DND-41 (cell line): ENCODE measurements around the gene ARRDC2.

ENCODE experiments used
- ATAC-seq: fragments of 200-7000 bp; cut with Tn5 transposase; 3 replicates; pipeline ENCODE4 v1.9.1; 2021; ENCODE audit warnings: low read depth; ENCODE audit not compliant: insufficient read depth
- DNase-seq: peaks from one replicate; pipeline ENCODE4 v3.0.0-alpha.2; 2020
- H2AFZ ChIP-seq: 2 replicates; pipeline ENCODE4 v1.6.0; 2012; ENCODE audit warnings: low read depth, low read length
- H3K27ac ChIP-seq: 2 replicates; pipeline ENCODE4 v1.5.1; 2012; ENCODE audit warnings: low read length, inconsistent platforms
- H3K27me3 ChIP-seq: fragments of 200-600 bp; sonication (generic); 2 replicates; pipeline ENCODE4 v1.6.0; 2012; ENCODE audit warnings: low read length, mild to moderate bottlenecking, inconsistent platforms; ENCODE audit not compliant: insufficient read depth, poor library complexity
- H3K36me3 ChIP-seq: 2 replicates; pipeline ENCODE4 v1.5.1; 2012; ENCODE audit warnings: low read length, inconsistent platforms; ENCODE audit not compliant: insufficient read depth
- H3K4me1 ChIP-seq: 2 replicates; pipeline ENCODE4 v1.5.1; 2012; ENCODE audit warnings: mild to moderate bottlenecking, low read length; ENCODE audit not compliant: insufficient read depth
- H3K4me2 ChIP-seq: 2 replicates; pipeline ENCODE4 v1.6.0; 2012; ENCODE audit warnings: mild to moderate bottlenecking, moderate library complexity, low read length, inconsistent platforms; ENCODE audit not compliant: insufficient read depth
- H3K4me3 ChIP-seq, 2 experiments: fragments of 200-600 bp in 1 of 2; shearing (Covaris generic) in 1 of 2; 2 replicates each; pipeline ENCODE4 v1.5.1; 2012 to 2016; ENCODE audit warnings: inconsistent platforms in 2 of 2, low read length in 2 of 2, mild to moderate bottlenecking in 2 of 2, low read depth in 1 of 2, moderate library complexity in 1 of 2
- H3K79me2 ChIP-seq: 2 replicates; pipeline ENCODE4 v1.6.0; 2012; ENCODE audit warnings: low read length, inconsistent platforms; ENCODE audit not compliant: insufficient read depth
- H3K9ac ChIP-seq: 2 replicates; pipeline ENCODE4 v1.6.0; 2012; ENCODE audit warnings: low read depth, mild to moderate bottlenecking, inconsistent platforms, low read length, moderate library complexity
- H3K9me3 ChIP-seq: 2 replicates; pipeline ENCODE4 v1.5.1; 2012; ENCODE audit warnings: low read length, moderate library complexity, mild to moderate bottlenecking, inconsistent platforms; ENCODE audit not compliant: insufficient read depth, severe bottlenecking
- H4K20me1 ChIP-seq: 2 replicates; pipeline ENCODE4 v1.6.0; 2012; ENCODE audit warnings: low read length; ENCODE audit not compliant: insufficient read depth
- EZH2 ChIP-seq: IDR thresholded peaks from 3 replicates; pipeline ENCODE4 v1.6.1; 2012; ENCODE audit warnings: borderline replicate concordance, low read depth, mild to moderate bottlenecking, moderate library complexity, low read length, inconsistent platforms; ENCODE audit not compliant: severe bottlenecking
- TF ChIP-seq, protein P1 (sequence below): IDR thresholded peaks from 2 replicates; pipeline ENCODE4 v1.5.1; 2012; ENCODE audit warnings: borderline replicate concordance, low read length, moderate library complexity, mild to moderate bottlenecking; ENCODE audit not compliant: poor library complexity, severe bottlenecking; ENCODE audit errors: extremely low read depth

ARRDC2 gene

DNA sequence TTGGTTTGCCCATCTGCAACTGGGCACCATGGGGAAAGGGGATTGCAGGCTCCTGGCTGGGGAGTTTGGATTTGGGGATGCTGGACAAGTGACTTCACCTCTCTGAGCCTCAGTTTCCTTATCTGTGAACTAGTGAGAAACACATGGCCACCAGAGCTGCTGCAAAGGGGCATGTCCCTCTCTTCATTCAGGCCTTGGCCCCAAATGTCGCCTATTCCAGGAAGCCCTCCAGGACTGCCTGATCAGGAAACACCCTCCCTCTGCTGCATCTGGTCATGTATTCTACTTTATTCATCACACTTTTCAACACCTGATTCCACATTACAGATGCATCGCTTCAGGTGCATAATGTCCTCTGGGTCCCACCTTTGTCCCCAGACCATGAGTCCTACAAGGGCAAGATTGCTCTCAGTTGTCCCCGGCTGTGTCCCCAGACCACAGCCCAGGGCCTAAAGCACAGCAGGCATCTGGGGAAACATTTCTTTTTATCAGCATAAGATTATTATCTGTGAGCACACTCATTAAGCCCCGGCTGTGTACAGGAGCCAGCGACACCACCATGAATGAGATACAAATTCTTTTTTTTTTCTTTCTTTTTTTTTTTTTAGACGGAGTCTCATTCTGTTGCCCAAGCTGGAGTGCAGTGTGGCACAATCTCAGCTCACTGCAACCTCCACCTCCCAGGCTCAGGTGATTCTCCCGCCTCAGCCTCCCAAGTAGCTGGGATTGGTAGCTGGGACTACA is 37.5 kb downstream of the ARRDC2 start:
- peak overlapping the region in 1 of 2 experiments; percentile 51; a peak in 2 of 4 replicates for H3K4me3 ChIP-seq
- TF ChIP-seq, protein P1, sequence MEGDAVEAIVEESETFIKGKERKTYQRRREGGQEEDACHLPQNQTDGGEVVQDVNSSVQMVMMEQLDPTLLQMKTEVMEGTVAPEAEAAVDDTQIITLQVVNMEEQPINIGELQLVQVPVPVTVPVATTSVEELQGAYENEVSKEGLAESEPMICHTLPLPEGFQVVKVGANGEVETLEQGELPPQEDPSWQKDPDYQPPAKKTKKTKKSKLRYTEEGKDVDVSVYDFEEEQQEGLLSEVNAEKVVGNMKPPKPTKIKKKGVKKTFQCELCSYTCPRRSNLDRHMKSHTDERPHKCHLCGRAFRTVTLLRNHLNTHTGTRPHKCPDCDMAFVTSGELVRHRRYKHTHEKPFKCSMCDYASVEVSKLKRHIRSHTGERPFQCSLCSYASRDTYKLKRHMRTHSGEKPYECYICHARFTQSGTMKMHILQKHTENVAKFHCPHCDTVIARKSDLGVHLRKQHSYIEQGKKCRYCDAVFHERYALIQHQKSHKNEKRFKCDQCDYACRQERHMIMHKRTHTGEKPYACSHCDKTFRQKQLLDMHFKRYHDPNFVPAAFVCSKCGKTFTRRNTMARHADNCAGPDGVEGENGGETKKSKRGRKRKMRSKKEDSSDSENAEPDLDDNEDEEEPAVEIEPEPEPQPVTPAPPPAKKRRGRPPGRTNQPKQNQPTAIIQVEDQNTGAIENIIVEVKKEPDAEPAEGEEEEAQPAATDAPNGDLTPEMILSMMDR, result no peak
- no peak for TF ChIP-seq EZH2
- H3K27ac ChIP-seq, result peak overlapping the region; percentile 88
- ATAC-seq, result peak; percentile 16; the same call in 2 of the 3 replicates
- H4K20me1 ChIP-seq, result no peaks in the 10 kb centered on the region
- H3K9me3 ChIP-seq, result peaks cover 6% of the 10 kb centered on the region
- H3K27me3 ChIP-seq, result no peaks in the 10 kb centered on the region
- peak overlapping the region; percentile 54 for H3K9ac ChIP-seq
- no peak for DNase-seq
- peaks cover 33% of the 10 kb centered on the region for H3K4me1 ChIP-seq
- peak overlapping the region; percentile 67 for H3K4me2 ChIP-seq
- no peaks in the 10 kb centered on the region for H3K36me3 ChIP-seq
- peak overlapping the region; percentile 50 for H2AFZ ChIP-seq
- no peaks in the 10 kb centered on the region for H3K79me2 ChIP-seq

DNA sequence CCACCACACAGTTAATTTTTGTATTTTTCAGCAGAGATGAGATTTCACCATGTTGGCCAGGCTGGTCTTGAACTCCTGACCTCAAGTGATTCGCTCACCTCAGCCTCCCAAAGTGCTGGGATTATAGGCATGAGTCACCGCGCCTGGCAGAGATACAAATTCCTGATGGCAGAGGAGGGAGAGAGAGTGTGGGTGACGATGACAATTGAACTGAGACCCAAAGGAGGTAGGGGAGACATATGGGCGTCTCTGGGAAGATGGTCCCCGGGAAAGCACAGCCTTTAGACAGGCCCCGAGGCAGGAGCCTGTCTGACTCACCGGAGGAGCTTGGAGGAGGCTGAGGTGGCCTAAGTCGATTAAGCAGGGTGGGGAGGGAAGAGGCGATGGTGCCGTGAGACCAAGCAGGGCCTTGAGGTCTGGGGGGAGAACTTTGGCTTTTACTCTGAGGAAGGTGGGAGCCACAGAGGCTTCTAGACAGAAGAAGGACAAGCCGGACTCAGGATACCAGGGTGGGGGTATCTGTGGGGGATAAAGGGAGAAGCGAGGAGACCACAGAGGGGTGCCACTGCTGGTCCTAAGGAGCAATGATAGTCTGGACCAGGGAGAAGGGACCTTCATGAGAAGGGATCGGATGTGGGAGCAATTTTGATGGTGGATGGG is 38.2 kb downstream of the ARRDC2 start:
- H3K27me3 ChIP-seq, result no peaks in the 10 kb centered on the region
- no peaks in the 10 kb centered on the region for H3K36me3 ChIP-seq
- no peak overlapping the region for H3K4me3 ChIP-seq
- no peaks in the 10 kb centered on the region for H4K20me1 ChIP-seq
- H3K9ac ChIP-seq, result no peak overlapping the region
- TF ChIP-seq, protein P1, result no peak
- TF ChIP-seq EZH2, result no peak
- H3K9me3 ChIP-seq, result peaks cover under 1% of the 10 kb centered on the region
- DNase-seq, result no peak
- H3K4me1 ChIP-seq, result peaks cover 39% of the 10 kb centered on the region
- no peaks in the 10 kb centered on the region for H3K79me2 ChIP-seq
- ATAC-seq, result no peak
- H3K27ac ChIP-seq, result peak overlapping the region; percentile 88
- H3K4me2 ChIP-seq, result no peak overlapping the region
- no peak overlapping the region for H2AFZ ChIP-seq

DNA sequence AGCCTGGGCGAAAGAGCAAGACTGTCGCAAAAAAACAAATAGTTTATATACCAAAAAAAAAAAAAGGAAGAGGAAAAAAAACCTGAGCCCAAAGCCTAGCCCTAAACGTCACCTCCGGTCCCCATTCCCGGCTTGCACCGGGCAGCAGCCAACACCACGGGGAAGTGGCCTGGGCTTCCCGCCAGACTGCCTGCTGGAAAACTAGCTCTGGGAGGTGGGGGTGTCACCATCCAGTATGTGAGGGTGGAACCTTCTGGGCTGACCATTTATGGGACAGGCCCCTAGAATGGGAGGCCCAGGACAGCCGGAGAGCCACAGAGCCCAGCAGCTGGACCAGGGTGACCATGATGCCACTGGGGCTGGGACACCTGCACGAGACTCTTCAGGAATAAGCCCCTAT is 41.4 kb downstream of the ARRDC2 start:
- no peak overlapping the region for H3K27ac ChIP-seq
- no peak overlapping the region for H3K4me2 ChIP-seq

More for the DNA sequence above, 41.4 kb downstream of the ARRDC2 start:
- no peak for ATAC-seq
- Histone ChIP-seq H4K20me1 (no peaks in the 10 kb centered on the region), H3K4me1 (peaks cover 37% of the 10 kb centered on the region), H3K27me3 (no peaks in the 10 kb centered on the region), H2AFZ (no peak overlapping the region), H3K36me3 (no peaks in the 10 kb centered on the region), H3K9me3 (no peaks in the 10 kb centered on the region), H3K4me3 (no peak overlapping the region), H3K9ac (no peak overlapping the region), H3K79me2 (no peaks in the 10 kb centered on the region)
- TF ChIP-seq EZH2, result no peak
- TF ChIP-seq, protein P1, result no peak
- DNase-seq, result no peak
